ENCODE measurements around the gene POLD1. TPM values are rescaled to one million over a fixed set of nuclear protein-coding genes. Genes with fewer than 3 reads are reported as not detected.

POLD1 gene
- total and polyA plus RNA-seq, 2 experiments from 2014 or later: 111 to 173 TPM

GRCh38 chr19:50393589-50393988 is 9.4 kb downstream of the POLD1 start (continued):
- TF ChIP-seq ETS1 (IDR thresholded peaks at IDR 0.05) (no peak), CTCF (conservative IDR thresholded peaks at IDR 0.05; ENCODE audit: low read depth in 2 of 2) (no peak), ZNF331 (CRISPR knock-in tag; IDR thresholded peaks at IDR 0.05; ENCODE audit: low read depth) (no peak), NANOG (IDR thresholded peaks at IDR 0.05; ENCODE audit: borderline replicate concordance) (no peak)

GRCh38 chr19:50394017-50394416 is 9.9 kb downstream of the POLD1 start:
- Histone ChIP-seq H3K27me3 (ENCODE audit: insufficient read depth) (no peaks in the 10 kb centered on the region), H3K4me2 (no peak overlapping the region), H3K79me2 (replicated peaks; ENCODE audit: insufficient read depth) (peaks cover 56% of the 10 kb centered on the region), H2AFZ (no peak overlapping the region), H3F3A (replicated peaks; ENCODE audit: low read depth) (no peaks in the 10 kb centered on the region), H3K4me3 (no peak overlapping the region), H4K20me1 (replicated peaks; ENCODE audit: insufficient read depth) (peaks cover 4% of the 10 kb centered on the region; the same call in 1 of the 2 replicates), H3K36me3 (ENCODE audit: insufficient read depth) (peaks cover 23% of the 10 kb centered on the region), H3K4me1 (ENCODE audit: insufficient read depth) (no peaks in the 10 kb centered on the region), H3K9me2 (ENCODE audit: insufficient read depth) (no peaks in the 10 kb centered on the region), H3K27ac (ENCODE audit: low read depth) (no peak overlapping the region)
- no peak overlapping the region for H3K4me3 Mint-ChIP-seq
- TF ChIP-seq NANOG (IDR thresholded peaks at IDR 0.05; ENCODE audit: borderline replicate concordance) (no peak), ZNF331 (CRISPR knock-in tag; IDR thresholded peaks at IDR 0.05; ENCODE audit: low read depth) (no peak)
- ATAC-seq (no peak), DNase-seq (ENCODE audit: low spot score) (no peak)
- no peak overlapping the region for H3K27ac Mint-ChIP-seq
- H3K27me3 Mint-ChIP-seq (ENCODE audit: insufficient read depth, low read depth, poor library complexity): peaks cover 12% of the 10 kb centered on the region
- peaks cover 60% of the 10 kb centered on the region for H3K36me3 Mint-ChIP-seq (ENCODE audit: low read depth)
- peaks cover 28% of the 10 kb centered on the region for H3K9me3 Mint-ChIP-seq
- H3K4me1 Mint-ChIP-seq: no peaks in the 10 kb centered on the region

GRCh38 chr19:50398675-50399367 is 14.7 kb downstream of the POLD1 start:
- no peaks in the 10 kb centered on the region; the same call in 1 of the 3 replicates for H3K9me3 Mint-ChIP-seq
- H3K4me2 ChIP-seq: no peak overlapping the region
- H3K4me1 Mint-ChIP-seq: no peaks in the 10 kb centered on the region
- no peak overlapping the region for H2AFZ ChIP-seq
- DNase-seq (ENCODE audit: low spot score) (no peak), ATAC-seq (no peak)
- H3K4me3 Mint-ChIP-seq: no peak overlapping the region
- H3K79me2 ChIP-seq (replicated peaks; ENCODE audit: insufficient read depth): peaks cover 19% of the 10 kb centered on the region
- H3K27me3 Mint-ChIP-seq (ENCODE audit: insufficient read depth, low read depth, poor library complexity): peaks cover 5% of the 10 kb centered on the region
- no peak overlapping the region for H3K27ac ChIP-seq (ENCODE audit: low read depth)
- H3K36me3 Mint-ChIP-seq (ENCODE audit: low read depth): peaks cover 32% of the 10 kb centered on the region
- no peaks in the 10 kb centered on the region for H3K4me1 ChIP-seq (ENCODE audit: insufficient read depth)
- H3K9me2 ChIP-seq (ENCODE audit: insufficient read depth): no peaks in the 10 kb centered on the region
- H3K36me3 ChIP-seq (ENCODE audit: insufficient read depth): no peaks in the 10 kb centered on the region
- peak overlapping the region; percentile 81 for H3K27ac Mint-ChIP-seq
- no peak overlapping the region for H3K4me3 ChIP-seq
- H4K20me1 ChIP-seq (replicated peaks; ENCODE audit: insufficient read depth): peaks cover 4% of the 10 kb centered on the region
- no peaks in the 10 kb centered on the region for H3F3A ChIP-seq (replicated peaks; ENCODE audit: low read depth)
- H3K27me3 ChIP-seq (ENCODE audit: insufficient read depth): no peaks in the 10 kb centered on the region
- TF ChIP-seq JUNB (IDR thresholded peaks at IDR 0.05; ENCODE audit: unreplicated experiment) (no peak), CTCF (conservative IDR thresholded peaks at IDR 0.05; ENCODE audit: low read depth in 2 of 2) (no peak), CREB1 (CRISPR knock-in tag; IDR thresholded peaks at IDR 0.05; ENCODE audit: low read depth) (no peak), ZNF114 (CRISPR knock-in tag; IDR thresholded peaks at IDR 0.05) (no peak), ZNF331 (CRISPR knock-in tag; IDR thresholded peaks at IDR 0.05; ENCODE audit: low read depth) (no peak), EZH2phosphoT487 (IDR thresholded peaks at IDR 0.05; ENCODE audit: unreplicated experiment) (no peak), ETS1 (IDR thresholded peaks at IDR 0.05) (no peak), EZH2 (IDR thresholded peaks at IDR 0.05; ENCODE audit: low read depth, unreplicated experiment) (no peak), NANOG (IDR thresholded peaks at IDR 0.05; ENCODE audit: borderline replicate concordance) (no peak), REST (IDR thresholded peaks at IDR 0.05; ENCODE audit: unreplicated experiment) (no peak), STAT1 (IDR thresholded peaks at IDR 0.05; ENCODE audit: unreplicated experiment) (no peak)

All from GM23338 (cell line).